Suppressor macrophage treated with lipopolysaccharide for 4 hours (primary cell): ENCODE results near the gene PRMT1.
A peak's percentile ranks its signal among the peaks of the same experiment; 100 is the strongest.
"Not testable (repeated sequence)": the region's sequence is repeated elsewhere in the genome, so short reads cannot be mapped to it uniquely, and the experiment has no call there.

Source experiments
- DNase-seq: peaks from one replicate; pipeline ENCODE4 v3.0.0-alpha.2; 2020

PRMT1 gene

GRCh38 chr19:49689133-49690078, 12.3 kb downstream of the PRMT1 start, which contains the start of gene ADM5:
Gene ADM5, plus strand, starts transcription at chr19:49689594. Its CDS starts 244 bp downstream, at chr19:49689838.
- no peak for DNase-seq

- DNase-seq, result no peak
Measured at GRCh38 chr19:49690079-49690655, 13.1 kb downstream of the PRMT1 start.

DNA sequence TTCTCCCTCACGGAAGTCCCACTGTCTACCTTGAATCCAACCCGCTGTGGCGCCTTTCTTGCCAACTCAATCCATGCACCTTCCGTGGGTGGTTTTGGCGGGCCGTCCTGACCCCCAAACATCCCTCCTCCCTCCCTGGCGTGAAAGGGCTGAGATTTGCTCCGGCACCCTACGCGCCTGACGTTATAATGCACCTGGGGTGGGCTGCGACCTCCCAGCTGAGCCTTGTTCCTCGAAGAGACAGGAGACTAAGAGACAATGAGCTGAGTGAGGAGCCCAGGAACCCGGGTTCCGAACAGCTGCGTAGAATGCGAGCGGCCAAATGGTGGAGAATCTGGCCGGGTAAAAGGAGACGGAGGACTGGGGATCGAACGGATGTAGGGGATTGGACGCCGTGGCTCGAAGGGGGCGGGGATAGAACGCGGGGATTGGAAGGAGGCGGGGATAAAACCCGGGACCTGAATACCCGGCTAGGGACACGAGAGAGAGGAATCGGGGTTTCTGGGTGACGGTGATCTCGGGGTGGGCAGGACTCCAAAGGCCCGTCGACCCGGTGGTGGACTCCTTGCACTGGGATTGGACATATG, 13.7 kb downstream of the PRMT1 start, which contains the start of gene CPT1C:
TSS of gene CPT1C (plus strand) at position 461 of the 587 bp plus-strand sequence. CDS start 1,137 bp downstream, outside the sequence.
- DNase-seq, result peak; percentile 17

DNA sequence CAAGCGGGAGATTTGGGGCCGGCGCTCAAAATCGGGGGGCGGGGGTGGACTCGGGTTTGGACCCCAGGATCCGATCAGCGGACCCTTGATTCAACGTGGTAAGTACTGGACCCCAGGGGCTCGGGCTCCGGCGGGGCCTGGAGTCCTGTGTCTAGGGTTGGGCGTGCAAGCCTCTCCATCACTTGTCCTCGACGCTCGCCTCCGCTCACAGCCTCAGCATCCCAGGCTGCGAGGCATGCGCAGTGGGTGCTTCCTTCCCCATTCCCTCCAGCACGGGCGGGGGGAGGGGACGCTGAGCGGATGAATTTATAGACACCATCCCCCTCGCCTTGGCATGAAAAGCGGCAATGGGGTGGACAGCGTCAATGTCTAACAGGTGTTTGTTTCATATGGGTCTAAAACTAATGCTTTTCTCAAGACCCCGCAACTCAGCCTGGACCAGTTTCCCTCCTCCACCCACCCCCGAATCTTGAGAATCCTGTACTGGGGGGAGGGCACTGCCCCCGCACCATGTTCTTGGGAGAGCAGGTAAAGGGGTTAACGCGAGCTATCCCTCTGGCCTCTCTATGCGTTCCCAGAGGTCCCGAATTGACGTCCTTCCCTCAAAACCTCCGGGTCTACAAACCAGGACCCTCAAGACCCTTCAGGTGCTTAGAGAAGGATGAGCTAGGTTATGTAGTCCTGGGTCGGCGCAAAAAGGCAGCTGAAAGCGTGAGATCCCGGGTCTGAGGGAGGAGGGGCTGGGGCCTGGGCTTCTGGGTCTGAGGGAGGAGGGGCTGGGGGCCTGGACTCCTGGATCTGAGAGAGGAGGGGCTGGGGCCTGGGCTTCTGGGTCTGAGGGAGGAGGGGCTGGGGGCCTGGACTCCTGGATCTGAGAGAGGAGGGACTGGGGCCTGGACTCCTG, 14.4 kb downstream of the PRMT1 start:
- DNase-seq, result peak; percentile 14

- no peak for DNase-seq
Measured at GRCh38 chr19:49692147-49692506, 15.1 kb downstream of the PRMT1 start.

GRCh38 chr19:49696115-49696514, 19.0 kb downstream of the PRMT1 start:
- DNase-seq, result no peak

DNA sequence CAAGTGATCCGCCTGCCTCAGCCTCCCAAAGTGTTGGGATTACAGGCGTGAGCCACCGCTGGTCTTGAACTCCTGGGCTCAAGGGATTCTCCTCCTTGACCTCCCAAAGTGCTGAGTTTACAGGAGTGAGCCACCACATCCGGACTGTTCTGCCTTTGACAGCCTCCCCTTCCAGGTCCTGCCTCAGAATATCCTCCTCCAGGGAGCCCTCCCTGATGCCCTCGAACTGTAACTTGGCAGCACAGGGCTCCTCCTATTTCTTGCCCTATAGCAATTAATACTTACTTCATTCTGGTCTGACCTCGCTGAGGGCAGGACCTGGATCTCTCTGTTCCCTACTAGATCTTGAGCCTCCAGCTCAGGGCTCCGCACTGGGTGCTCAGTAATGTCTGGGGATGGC, 19.8 kb downstream of the PRMT1 start:
- no peak for DNase-seq

DNA sequence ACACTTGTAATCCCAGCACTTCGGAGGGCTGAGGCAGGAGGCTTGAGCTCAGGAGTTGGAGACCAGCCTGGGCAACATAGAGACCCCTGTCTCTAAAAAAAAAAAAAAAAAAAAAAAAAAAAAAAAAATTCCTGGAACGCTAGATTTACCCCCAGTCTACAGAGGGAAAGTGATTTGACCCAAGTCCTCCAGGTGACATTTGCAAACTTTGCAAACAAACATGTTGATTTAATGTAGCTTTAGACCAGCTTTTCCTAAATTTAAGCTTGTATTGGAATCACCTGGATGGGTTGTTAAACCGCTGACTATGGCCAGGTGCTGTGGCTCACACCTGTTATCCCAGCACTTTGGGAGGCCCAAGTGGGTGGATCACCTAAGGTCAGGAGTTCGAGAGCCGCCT, 22.3 kb downstream of the PRMT1 start:
- no peak for DNase-seq

DNA sequence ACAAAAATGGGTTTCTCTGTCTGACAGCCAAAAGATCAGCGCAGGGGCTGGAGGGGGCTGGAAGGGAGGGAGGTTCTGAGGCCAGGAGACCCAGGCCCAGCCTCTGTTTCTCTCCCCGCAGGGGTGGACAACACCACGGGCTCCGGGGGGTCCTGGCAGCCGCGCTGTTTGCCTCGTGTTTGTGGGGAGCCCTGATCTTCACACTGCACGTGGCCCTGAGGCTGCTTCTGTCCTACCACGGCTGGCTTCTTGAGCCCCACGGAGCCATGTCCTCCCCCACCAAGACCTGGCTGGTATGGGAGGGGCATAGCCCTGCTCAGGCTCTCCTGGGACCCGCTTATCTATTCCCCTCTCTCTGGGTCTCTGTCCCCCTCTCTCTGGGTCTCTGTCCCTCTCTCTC, 23.5 kb downstream of the PRMT1 start:
- no peak for DNase-seq

DNA sequence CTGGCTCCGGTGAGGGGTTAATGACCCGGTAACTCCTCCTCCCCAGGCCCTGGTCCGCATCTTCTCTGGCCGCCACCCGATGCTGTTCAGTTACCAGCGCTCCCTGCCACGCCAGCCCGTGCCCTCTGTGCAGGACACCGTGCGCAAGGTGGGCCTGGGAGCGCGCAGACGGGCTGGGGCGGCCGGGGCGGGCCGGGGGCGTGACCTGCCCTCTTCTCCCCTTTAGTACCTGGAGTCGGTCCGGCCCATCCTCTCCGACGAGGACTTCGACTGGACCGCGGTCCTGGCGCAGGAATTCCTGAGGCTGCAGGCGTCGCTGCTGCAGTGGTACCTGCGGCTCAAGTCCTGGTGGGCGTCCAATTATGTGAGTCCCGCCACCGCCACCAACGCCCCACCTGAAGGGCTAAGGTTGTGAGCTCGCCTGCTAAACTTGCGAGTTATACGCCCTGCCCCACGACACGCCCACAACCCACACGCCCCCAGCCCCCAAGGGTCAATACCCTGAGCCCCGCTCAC, 24.3 kb downstream of the PRMT1 start:
- DNase-seq, result no peak

DNA sequence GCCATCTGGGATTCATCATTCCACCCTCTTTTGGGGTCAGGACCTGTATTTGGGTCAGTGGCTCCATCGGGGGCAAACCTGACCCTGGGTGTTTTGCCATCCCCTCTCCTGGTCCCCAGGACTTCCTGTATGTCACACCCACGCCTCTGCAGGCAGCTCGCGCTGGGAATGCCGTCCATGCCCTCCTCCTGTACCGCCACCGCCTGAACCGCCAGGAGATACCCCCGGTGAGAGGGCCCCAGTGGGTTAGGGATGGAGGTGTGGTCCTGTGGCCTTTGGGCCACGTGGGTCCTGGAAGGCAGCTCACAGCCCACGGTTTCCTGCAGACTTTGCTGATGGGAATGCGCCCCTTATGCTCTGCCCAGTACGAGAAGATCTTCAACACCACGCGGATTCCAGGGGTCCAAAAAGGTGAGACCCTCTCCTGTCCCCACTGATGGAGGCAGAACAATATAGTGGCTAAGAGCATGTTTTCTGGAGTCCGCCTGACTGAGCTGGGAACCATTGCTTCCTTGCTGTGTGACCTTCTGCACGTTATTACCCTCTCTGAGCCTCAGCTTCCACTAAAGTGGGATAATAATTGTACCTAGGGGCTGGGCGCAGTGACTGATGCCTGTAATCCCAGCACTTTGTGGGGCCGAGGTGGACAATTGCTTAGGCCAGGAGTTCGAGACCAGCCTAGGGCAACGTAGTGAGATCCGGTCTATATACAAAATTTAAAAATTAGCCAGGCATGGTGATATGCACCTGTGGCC, 28.0 kb downstream of the PRMT1 start:
- DNase-seq, result no peak

DNA sequence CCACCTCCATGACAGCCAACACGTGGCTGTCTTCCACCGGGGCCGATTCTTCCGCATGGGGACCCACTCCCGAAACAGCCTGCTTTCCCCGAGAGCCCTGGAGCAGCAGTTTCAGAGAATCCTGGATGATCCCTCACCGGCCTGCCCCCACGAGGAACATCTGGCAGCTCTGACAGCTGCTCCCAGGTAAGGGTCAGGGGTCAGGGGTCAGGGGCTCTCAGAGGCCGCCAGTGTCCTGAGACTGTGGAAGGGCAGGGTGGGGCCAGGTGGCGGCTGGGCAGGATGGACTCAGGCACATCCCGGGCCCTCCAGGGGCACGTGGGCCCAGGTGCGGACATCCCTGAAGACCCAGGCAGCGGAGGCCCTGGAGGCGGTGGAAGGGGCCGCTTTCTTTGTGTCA, 28.8 kb downstream of the PRMT1 start:
- DNase-seq, result no peak

DNA sequence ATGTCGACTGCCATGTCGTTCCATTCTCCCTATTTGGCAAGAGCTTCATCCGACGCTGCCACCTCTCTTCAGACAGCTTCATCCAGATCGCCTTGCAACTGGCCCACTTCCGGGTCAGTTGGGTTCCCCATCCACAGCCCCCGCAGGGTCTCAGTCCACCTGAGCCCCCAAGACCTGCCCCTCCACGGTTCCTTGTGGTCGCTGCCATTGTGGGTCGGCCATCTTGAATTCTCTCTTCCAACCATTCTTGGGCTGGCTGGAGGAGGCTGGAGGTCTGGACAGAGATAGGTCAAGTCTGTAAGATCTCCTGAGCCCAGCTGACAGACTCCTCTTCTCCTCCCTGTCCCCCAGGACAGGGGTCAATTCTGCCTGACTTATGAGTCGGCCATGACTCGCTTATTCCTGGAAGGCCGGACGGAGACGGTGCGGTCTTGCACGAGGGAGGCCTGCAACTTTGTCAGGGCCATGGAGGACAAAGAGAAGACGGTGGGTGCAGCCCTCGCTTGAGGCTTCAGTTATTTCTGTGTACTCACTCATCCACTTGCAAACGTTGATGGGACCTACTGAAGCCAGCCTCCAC, 33.4 kb downstream of the PRMT1 start:
- no peak for DNase-seq

DNA sequence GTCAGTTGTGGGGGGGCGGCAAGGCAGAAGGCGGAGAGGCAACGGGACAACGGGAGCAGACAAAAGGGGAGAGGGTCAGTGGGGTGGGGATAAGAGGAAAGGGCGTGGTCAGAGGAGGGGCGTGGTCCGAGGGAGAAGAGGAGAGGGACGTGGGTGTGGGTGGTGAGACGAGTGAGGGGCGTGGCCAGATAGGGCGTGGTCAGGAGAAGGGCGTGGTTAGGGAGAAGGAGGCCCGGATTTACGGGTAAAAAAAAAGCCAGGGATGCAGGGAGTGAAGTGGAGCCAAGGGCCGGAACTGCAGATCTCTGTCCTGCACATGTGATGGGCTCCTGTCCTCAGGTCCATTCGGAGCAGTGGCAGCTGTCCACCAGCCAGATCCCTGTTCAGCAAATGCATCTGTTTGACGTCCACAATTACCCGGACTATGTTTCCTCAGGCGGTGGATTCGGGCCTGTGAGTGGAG, 35.4 kb downstream of the PRMT1 start:
- peak; percentile 8 for DNase-seq

GRCh38 chr19:49713236-49713845, 36.3 kb downstream of the PRMT1 start:
- DNase-seq, result no peak

- DNase-seq, result peak; percentile 76
Measured at GRCh38 chr19:49716154-49716553, 39.1 kb downstream of the PRMT1 start.

DNA sequence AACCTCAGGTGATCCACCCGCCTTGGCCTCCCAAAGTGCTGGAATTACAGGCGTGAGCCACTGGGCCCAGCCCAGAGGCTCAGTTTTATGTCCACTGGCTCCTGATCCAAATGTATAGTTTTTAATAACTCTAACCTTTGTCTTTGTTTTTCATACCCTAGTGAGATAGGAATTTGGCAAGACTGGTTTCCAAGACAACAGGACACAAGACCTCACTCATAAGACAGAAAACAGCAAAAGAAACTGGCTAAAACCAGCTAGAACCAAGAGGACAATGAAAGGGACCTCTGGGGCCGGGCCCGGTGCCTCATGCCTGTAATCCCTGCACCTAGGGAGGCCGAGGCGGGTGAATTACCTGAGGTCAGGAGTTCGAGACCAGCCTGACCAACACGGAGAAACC, 41.4 kb downstream of the PRMT1 start:
- DNase-seq, result no peak

DNA sequence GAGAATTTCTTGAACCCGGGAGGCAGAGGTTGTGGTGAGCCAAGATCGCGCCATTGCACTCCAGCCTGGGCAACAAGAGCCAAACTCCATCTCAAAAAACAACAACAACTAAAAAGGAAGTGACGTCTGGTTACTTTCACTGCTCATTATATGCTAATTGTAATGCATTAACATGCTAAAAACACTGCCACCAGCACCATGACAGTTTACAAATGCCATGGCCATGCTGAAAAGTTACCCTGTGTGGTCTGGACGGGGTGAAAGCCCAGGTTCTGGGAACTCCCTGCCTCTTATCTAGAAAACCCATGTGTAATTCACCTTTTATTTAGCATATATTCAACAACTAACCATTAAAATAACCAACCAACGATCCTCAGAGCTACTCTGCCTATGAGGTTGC, 41.9 kb downstream of the PRMT1 start:
- no peak for DNase-seq

GRCh38 chr19:49719420-49719819, 42.3 kb downstream of the PRMT1 start:
- not testable (repeated sequence) for DNase-seq

DNA sequence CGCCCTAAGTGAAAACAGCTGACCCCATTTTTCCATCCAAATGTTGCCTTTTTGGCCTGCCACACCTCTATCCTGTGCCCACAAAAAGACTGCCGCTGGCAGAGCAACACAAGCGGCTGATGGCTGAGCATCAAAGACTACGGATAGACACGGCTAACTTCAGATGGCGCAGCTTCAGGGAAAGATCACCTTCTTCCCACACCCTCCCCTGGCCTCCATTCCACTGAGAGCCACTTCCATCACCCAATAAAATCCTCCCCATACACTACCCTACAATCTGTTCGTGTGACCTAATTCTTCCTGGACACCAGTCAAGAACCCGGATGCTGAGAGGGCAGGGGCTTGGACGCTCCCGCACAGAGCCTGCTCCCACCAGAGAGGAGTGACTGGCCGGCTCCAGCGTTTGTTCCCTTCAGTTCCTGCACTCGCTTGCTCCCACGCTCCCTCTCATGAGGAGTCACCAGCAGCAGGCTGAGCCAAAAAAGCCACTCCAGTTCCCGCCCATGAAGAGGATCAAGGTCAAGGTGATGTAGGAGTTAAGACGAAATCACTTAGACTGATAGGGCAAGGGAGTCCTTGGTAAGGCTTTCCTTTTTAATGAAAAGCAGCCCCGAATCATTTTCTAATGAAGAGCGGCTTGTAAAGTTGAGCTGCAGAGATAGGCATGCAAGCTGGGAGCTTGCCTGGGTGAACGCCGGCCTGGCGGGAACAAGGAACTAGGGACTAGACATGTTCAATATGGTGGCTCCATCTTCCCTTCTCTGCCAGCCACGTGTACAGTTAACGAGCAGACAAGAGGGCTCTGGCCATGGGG, 50.4 kb downstream of the PRMT1 start:
- DNase-seq, result no peak
